ENCODE results near the gene DOK4. TPM values are rescaled to one million over a fixed set of nuclear protein-coding genes. Genes with fewer than 3 reads are reported as not detected.

Gene DOK4
- total RNA-seq, 1 experiment from 2014 or later, result 13.1 TPM

GRCh38 chr16:57522960-57523359 lies 36.7 kb upstream of the DOK4 start:
- Histone ChIP-seq H4K91ac (ENCODE audit: insufficient read length, low read depth, low read length) (no peak overlapping the region), H3K27ac (ENCODE audit: insufficient read length, low read depth, low read length) (no peak overlapping the region), H4K8ac (replicated peaks; ENCODE audit: insufficient read length, low read depth, low read length) (no peak overlapping the region), H3K9ac (ENCODE audit: extremely low read depth, insufficient read length, low read length) (no peak overlapping the region), H3K4me1 (ENCODE audit: insufficient read depth, low read length) (no peaks in the 10 kb centered on the region), H3K23ac (ENCODE audit: insufficient read length, low read depth, low read length) (no peak overlapping the region), H2BK5ac (ENCODE audit: insufficient read length, low read length) (no peak overlapping the region), H2AK5ac (ENCODE audit: insufficient read length, low read length) (no peak overlapping the region), H3K56ac (ENCODE audit: insufficient read length, low read depth, low read length) (no peak overlapping the region), H2BK120ac (ENCODE audit: low read depth, low read length, poor library complexity, severe bottlenecking) (no peak overlapping the region), H2AFZ (ENCODE audit: low read length) (no peak overlapping the region), H4K20me1 (ENCODE audit: control insufficient read depth, insufficient read depth, insufficient read length) (peaks cover 3% of the 10 kb centered on the region), H3K14ac (ENCODE audit: insufficient read depth, low read length) (no peak overlapping the region), H4K5ac (ENCODE audit: insufficient read length, low read depth, low read length) (no peak overlapping the region), H3K4me2 (ENCODE audit: insufficient read depth, insufficient read length, low read length) (no peak overlapping the region), H2BK15ac (ENCODE audit: low read depth, low read length) (no peak overlapping the region), H3K9me3 (ENCODE audit: control insufficient read depth, low read depth, low read length) (no peaks in the 10 kb centered on the region), H3K4ac (ENCODE audit: low read depth, low read length) (no peak overlapping the region), H2BK12ac (ENCODE audit: insufficient read length, low read depth, low read length) (no peak overlapping the region), H3K79me1 (ENCODE audit: insufficient read depth, low read depth, low read length, poor library complexity, severe bottlenecking) (no peaks in the 10 kb centered on the region), H3T11ph (ENCODE audit: low read length) (no peak overlapping the region), H3K79me2 (ENCODE audit: insufficient read depth, low read length) (no peaks in the 10 kb centered on the region), H2BK20ac (ENCODE audit: low read depth, low read length, poor library complexity, severe bottlenecking) (no peak overlapping the region), H3K18ac (ENCODE audit: insufficient read length, low read depth, low read length) (no peak overlapping the region), H3K27me3 (ENCODE audit: insufficient read depth, low read length) (no peaks in the 10 kb centered on the region), H3K23me2 (ENCODE audit: insufficient read length, low read depth, low read length, poor library complexity, severe bottlenecking) (no peaks in the 10 kb centered on the region)
- no peak overlapping the region for H3K4me3 Mint-ChIP-seq
- H3K4me1 Mint-ChIP-seq, result peaks cover under 1 to 8% of the 10 kb centered on the region in 2 experiments
- no peak for DNase-seq
- 0 out of 7 replicates have a peak overlapping the region, but pooled peaks of 1 of the 3 experiments have one; percentile 76 for H3K27ac Mint-ChIP-seq
- TF ChIP-seq CTCF (conservative IDR thresholded peaks at IDR 0.05), result no peak
- peaks cover 0 to 7% (median 2%) of the 10 kb centered on the region in 3 experiments; a peak in 3 of 7 replicates for H3K36me3 Mint-ChIP-seq (ENCODE audit: insufficient read depth in 1 of 3, low read depth in 3 of 3)
- H3K9me3 Mint-ChIP-seq, result peaks cover 0 to 2% of the 10 kb centered on the region in 2 experiments; a peak in 1 of 5 replicates
- no CpG with 5 or more reads among the region's 8 CpGs for WGBS (ENCODE audit: extremely low coverage, insufficient read length, low lambda C conversion rate)
- H3K27me3 Mint-ChIP-seq (ENCODE audit: low read depth), result peaks cover 20% of the 10 kb centered on the region

Data from H9 (cell line).